B cell (primary cell): ENCODE measurements around the gene RABGAP1L. TPM values are rescaled to one million over a fixed set of nuclear protein-coding genes. Genes with fewer than 3 reads are reported as not detected.

Experiments used
- ATAC-seq: fragments of 200-7000 bp; cut with Tn5 transposase; one replicate; pipeline ENCODE4 v1.10.0; 2021; ENCODE audit warnings: low read depth, mild to moderate bottlenecking, moderate number of reproducible peaks, moderate library complexity
- CTCF ChIA-PET: fragments of 350-600 bp; sonication (Branson Sonifier 250); formaldehyde crosslinking; loops from one replicate; lab custom pipeline; 2021; ENCODE audit warnings: antibody characterized with exemption, inconsistent platforms; lab: Charles Lee
- POLR2A ChIA-PET: fragments of 350-600 bp; sonication (Branson Sonifier 250); formaldehyde crosslinking; loops from one replicate; lab custom pipeline; 2021; ENCODE audit warnings: antibody characterized with exemption; lab: Charles Lee
- DNase-seq: peaks from one replicate; pipeline ENCODE4 v3.0.0; 2013
- H2AFZ ChIP-seq: 2 replicates; pipeline ENCODE4 v1.6.1; 2012; ENCODE audit warnings: mild to moderate bottlenecking, low read depth, low read length; ENCODE audit not compliant: insufficient read depth, poor library complexity, severe bottlenecking
- H3K27ac ChIP-seq, 2 donors: 1 replicate in 1 of 2; 2 replicates in 1 of 2; pipeline ENCODE4 v1.5.1; 2012 to 2013; ENCODE audit warnings: low read length in 2 of 2, mild to moderate bottlenecking in 2 of 2, moderate library complexity in 1 of 2
- H3K27me3 ChIP-seq, 4 experiments: fragments of 200-600 bp in 1 of 4; sonication (generic) in 1 of 4; replicated peaks in 1 of 4; 1 replicate in 2 of 4; 2 replicates in 2 of 4; pipeline versions ENCODE4 v1.6.1 to v1.7.0; 2013 to 2016; ENCODE audit warnings: low read length in 3 of 4, mild to moderate bottlenecking in 2 of 4, mixed read lengths in 1 of 4, moderate library complexity in 1 of 4; ENCODE audit not compliant: insufficient read depth in 4 of 4, control insufficient read depth in 3 of 4; ENCODE audit errors: control extremely low read depth in 1 of 4
- H3K36me3 ChIP-seq, 2 experiments: replicated peaks in 1 of 2; 1 replicate in 1 of 2; 2 replicates in 1 of 2; pipeline versions ENCODE4 v1.6.1 to v1.7.1; 2013; ENCODE audit warnings: low read length in 1 of 2; ENCODE audit not compliant: insufficient read depth in 2 of 2, control insufficient read depth in 1 of 2; ENCODE audit errors: control extremely low read depth in 1 of 2, extremely low read depth in 1 of 2
- H3K4me1 ChIP-seq, 2 donors: fragments of 200-600 bp in 1 of 2; sonication (generic) in 1 of 2; 1 replicate in 1 of 2; 2 replicates in 1 of 2; pipeline versions ENCODE4 v1.5.1 to v1.6.1; 2013 to 2017; ENCODE audit warnings: low read length in 2 of 2; ENCODE audit not compliant: control insufficient read depth in 2 of 2, insufficient read depth in 2 of 2
- H3K4me2 ChIP-seq: replicated peaks from 2 replicates; pipeline ENCODE3; 2012; ENCODE audit warnings: mild to moderate bottlenecking, low read depth, low read length; ENCODE audit not compliant: poor library complexity, severe bottlenecking
- H3K4me3 ChIP-seq, 5 experiments: fragments of 200-600 bp in 1 of 5; sonication (generic) in 1 of 5; 1 replicate in 3 of 5; 2 replicates in 2 of 5; pipeline versions ENCODE4 v1.5.1 to v1.7.0; 2011 to 2016; ENCODE audit warnings: low read length in 4 of 5, mild to moderate bottlenecking in 4 of 5, low read depth in 2 of 5, control low read depth in 1 of 5, moderate library complexity in 1 of 5; ENCODE audit not compliant: insufficient read depth in 1 of 5; ENCODE audit errors: control extremely low read depth in 1 of 5, extremely low read depth in 1 of 5
- H3K79me2 ChIP-seq: fragments of 200-600 bp; sonication (generic); one replicate; pipeline ENCODE4 v1.6.0; 2016; ENCODE audit warnings: low read length; ENCODE audit not compliant: control insufficient read depth, insufficient read depth
- H3K9ac ChIP-seq: fragments of 200-600 bp; sonication (generic); 2 replicates; pipeline ENCODE4 v1.6.1; 2017; ENCODE audit warnings: mild to moderate bottlenecking, low read length, moderate library complexity
- H3K9me3 ChIP-seq, 3 donors: one replicate each; pipeline versions ENCODE4 v1.6.1 to v1.7.1; 2013; ENCODE audit warnings: low read length in 2 of 3; ENCODE audit not compliant: control insufficient read depth in 2 of 3, insufficient read depth in 1 of 3; ENCODE audit errors: control extremely low read depth in 1 of 3
- H4K20me1 ChIP-seq: 2 replicates; pipeline ENCODE4 v1.6.0; 2012; ENCODE audit warnings: mild to moderate bottlenecking, low read length; ENCODE audit not compliant: insufficient read depth, control insufficient read depth, poor library complexity, severe bottlenecking
- H3K27ac Mint-ChIP-seq: one replicate; pipeline ENCODE4 v1.8.0; 2021; ENCODE audit warnings: mixed read lengths
- H3K27me3 Mint-ChIP-seq: one replicate; pipeline ENCODE4 v1.8.0; 2021; ENCODE audit warnings: mixed read lengths
- H3K4me1 Mint-ChIP-seq: one replicate; pipeline ENCODE4 v1.8.0; 2021; ENCODE audit warnings: mixed read lengths
- H3K4me3 Mint-ChIP-seq: one replicate; pipeline ENCODE4 v1.8.0; 2021; ENCODE audit warnings: mixed read lengths
- H3K9me3 Mint-ChIP-seq: one replicate; pipeline ENCODE4 v1.8.0; 2022; ENCODE audit warnings: mixed read lengths; ENCODE audit not compliant: insufficient read depth
- EZH2 ChIP-seq: IDR thresholded peaks from 2 replicates; pipeline ENCODE4 v1.6.1; 2012; ENCODE audit warnings: borderline replicate concordance, low read depth, mild to moderate bottlenecking, moderate library complexity, low read length; ENCODE audit not compliant: insufficient read depth, poor library complexity, severe bottlenecking
- WGBS: methylation state at CpG from one replicate; pipeline ENCODE4 v1.1.5; 2013; ENCODE audit warnings: missing lambda C conversion rate; ENCODE audit not compliant: insufficient coverage; 5-methylcytosine and 5-hydroxymethylcytosine counted together
- intact Hi-C: fragments of 100-400 bp; cut with micrococcal nuclease; formaldehyde crosslinking; loops from one replicate; pipeline ENCODE4 v1.10.0; 2022
- polyA plus RNA-seq: library from polyadenylated mRNA; depleted of rRNA; stranded (reverse); fragments of >200 nt; gene quantifications from 2 replicates; pipeline ENCODE4 v1.2.3, GENCODE V29; 2012
- total RNA-seq, 2 donors: library from RNA; stranded (reverse); fragments of 120-200 nt in 1 of 2; gene quantifications; 1 replicate in 1 of 2; 2 replicates in 1 of 2; pipeline versions ENCODE4 v1.2.3 to v1.2.4, GENCODE V29; 2013 to 2022
- TF ChIP-seq, protein P1 (sequence below): fragments of 200-600 bp; IDR thresholded peaks from one replicate; pipeline ENCODE4 v1.8.0; 2022; ENCODE audit warnings: antibody characterized with exemption, mild to moderate bottlenecking

The RABGAP1L gene
- total and polyA plus RNA-seq, 2 donors (not counting 1 experiment from before 2014, with no cell fraction given) = 34.9 to 159 TPM

GRCh38 chr1:174690266-174690665 lies 530.9 kb downstream of the RABGAP1L start:
- Histone ChIP-seq H3K4me3 (no peak overlapping the region), H3K36me3 (peaks cover 0 to 3% of the 10 kb centered on the region in 2 experiments), H3K9ac (no peak overlapping the region), H4K20me1 (no peaks in the 10 kb centered on the region), H3K79me2 (no peaks in the 10 kb centered on the region), H3K27me3 (no peaks in the 10 kb centered on the region), H3K4me2 (no peak overlapping the region), H2AFZ (no peak overlapping the region), H3K27ac (no peak overlapping the region), H3K9me3 (no peaks in the 10 kb centered on the region), H3K4me1 (no peaks in the 10 kb centered on the region)
- ChIA-PET CTCF (interaction anchor here (0.6 kb wide), 1 partner anchor 1257 kb away, joined by 3 read pairs; no protein-coding TSS in a partner anchor), POLR2A (no interaction called here)
- Mint-ChIP-seq H3K27ac (no peak overlapping the region), H3K4me1 (no peaks in the 10 kb centered on the region), H3K27me3 (no peaks in the 10 kb centered on the region), H3K9me3 (no peaks in the 10 kb centered on the region), H3K4me3 (no peak overlapping the region)
- intact Hi-C loops = no loop called here
- no peak for TF ChIP-seq EZH2
- TF ChIP-seq, protein P1, sequence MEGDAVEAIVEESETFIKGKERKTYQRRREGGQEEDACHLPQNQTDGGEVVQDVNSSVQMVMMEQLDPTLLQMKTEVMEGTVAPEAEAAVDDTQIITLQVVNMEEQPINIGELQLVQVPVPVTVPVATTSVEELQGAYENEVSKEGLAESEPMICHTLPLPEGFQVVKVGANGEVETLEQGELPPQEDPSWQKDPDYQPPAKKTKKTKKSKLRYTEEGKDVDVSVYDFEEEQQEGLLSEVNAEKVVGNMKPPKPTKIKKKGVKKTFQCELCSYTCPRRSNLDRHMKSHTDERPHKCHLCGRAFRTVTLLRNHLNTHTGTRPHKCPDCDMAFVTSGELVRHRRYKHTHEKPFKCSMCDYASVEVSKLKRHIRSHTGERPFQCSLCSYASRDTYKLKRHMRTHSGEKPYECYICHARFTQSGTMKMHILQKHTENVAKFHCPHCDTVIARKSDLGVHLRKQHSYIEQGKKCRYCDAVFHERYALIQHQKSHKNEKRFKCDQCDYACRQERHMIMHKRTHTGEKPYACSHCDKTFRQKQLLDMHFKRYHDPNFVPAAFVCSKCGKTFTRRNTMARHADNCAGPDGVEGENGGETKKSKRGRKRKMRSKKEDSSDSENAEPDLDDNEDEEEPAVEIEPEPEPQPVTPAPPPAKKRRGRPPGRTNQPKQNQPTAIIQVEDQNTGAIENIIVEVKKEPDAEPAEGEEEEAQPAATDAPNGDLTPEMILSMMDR = no peak
- ATAC-seq (no peak), DNase-seq (no peak)

DNA sequence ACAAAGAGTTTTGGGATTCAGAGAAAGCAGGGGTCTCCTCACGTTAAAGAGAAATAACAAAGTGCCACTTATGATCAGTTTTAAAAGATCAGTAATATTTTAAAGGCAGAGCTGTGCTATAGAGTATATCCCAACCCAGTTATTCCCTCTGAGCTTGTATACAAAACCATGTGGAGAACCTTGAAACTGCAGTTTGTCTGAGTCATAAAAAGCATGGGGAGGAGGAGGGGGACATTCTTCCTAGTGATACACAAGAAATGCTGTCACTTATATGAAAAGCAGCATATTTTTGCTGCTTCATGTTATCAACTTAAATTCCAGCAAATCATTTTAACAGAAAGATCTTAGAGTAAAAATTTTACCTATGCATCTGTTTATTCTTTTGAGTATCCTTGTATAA lies 533.0 kb downstream of the RABGAP1L start:
- Mint-ChIP-seq H3K4me3 (no peak overlapping the region), H3K27ac (no peak overlapping the region), H3K27me3 (no peaks in the 10 kb centered on the region), H3K9me3 (no peaks in the 10 kb centered on the region), H3K4me1 (no peaks in the 10 kb centered on the region)
- H3K9ac ChIP-seq = no peak overlapping the region
- TF ChIP-seq EZH2 = no peak
- TF ChIP-seq, protein P1 = no peak
- H3K4me2 ChIP-seq = no peak overlapping the region
- H3K27me3 ChIP-seq = no peaks in the 10 kb centered on the region
- ChIA-PET CTCF (no interaction called here), POLR2A (no interaction called here)
- DNase-seq = no peak
- no peak overlapping the region for H2AFZ ChIP-seq
- intact Hi-C loops = no loop called here
- H3K79me2 ChIP-seq = no peaks in the 10 kb centered on the region
- no peaks in the 10 kb centered on the region for H3K4me1 ChIP-seq
- no CpG with 5 or more reads among the region's 1 CpG for WGBS
- no peaks in the 10 kb centered on the region for H4K20me1 ChIP-seq
- no peaks in the 10 kb centered on the region for H3K9me3 ChIP-seq
- no peak for ATAC-seq
- H3K36me3 ChIP-seq = peaks cover 0 to 8% of the 10 kb centered on the region in 2 experiments
- no peak overlapping the region for H3K27ac ChIP-seq
- H3K4me3 ChIP-seq = no peak overlapping the region
